Epithelial cell of proximal tubule (primary cell): Measurements from ENCODE around the gene ACOX3. TPM values are rescaled to one million over a fixed set of nuclear protein-coding genes. Genes with fewer than 3 reads are reported as not detected.

Experiments used
- DNase-seq: peaks from one replicate; pipeline ENCODE4 v3.0.0-alpha.2; 2011; ENCODE audit warnings: low read depth
- H3K4me3 ChIP-seq: 2 replicates; pipeline ENCODE4 v1.5.1; 2011; ENCODE audit warnings: low read depth, mild to moderate bottlenecking, low read length
- CTCF ChIP-seq: conservative IDR thresholded peaks from 2 replicates; pipeline ENCODE4 v1.5.1; 2012; ENCODE audit warnings: low read depth, mild to moderate bottlenecking, low read length
- total RNA-seq: library from RNA; depleted of rRNA; stranded (reverse); fragments of >200 nt; gene quantifications from 2 replicates; pipeline ENCODE4 v1.2.3, GENCODE V29; 2015

The ACOX3 gene
- total RNA-seq, 1 donor from 2014 or later = 10.5 TPM

- no peak overlapping the region for H3K4me3 ChIP-seq
- DNase-seq = no peak
- TF ChIP-seq CTCF = no peak
Observed at GRCh38 chr4:8373973-8374545, 66.5 kb downstream of the ACOX3 start.

GRCh38 chr4:8373270-8373972, 67.1 kb downstream of the ACOX3 start:
- TF ChIP-seq CTCF = no peak
- no peak overlapping the region for H3K4me3 ChIP-seq
- no peak for DNase-seq

- no peak overlapping the region for H3K4me3 ChIP-seq
- DNase-seq = no peak
- no peak for TF ChIP-seq CTCF
Observed at GRCh38 chr4:8372506-8372905, 68.0 kb downstream of the ACOX3 start.

GRCh38 chr4:8371596-8371995, 68.9 kb downstream of the ACOX3 start:
- no peak for TF ChIP-seq CTCF

GRCh38 chr4:8370835-8371595, 69.5 kb downstream of the ACOX3 start:
- H3K4me3 ChIP-seq = no peak overlapping the region
- DNase-seq = peak; percentile 55

More at GRCh38 chr4:8371596-8371995, 68.9 kb downstream of the ACOX3 start:
- no peak overlapping the region for H3K4me3 ChIP-seq
- no peak for DNase-seq

More at GRCh38 chr4:8370835-8371595, 69.5 kb downstream of the ACOX3 start:
- no peak for TF ChIP-seq CTCF
